Retina (tissue), 1 donor: ENCODE data around the gene TRIO.

Experiments used
- DNase-seq: peaks from one replicate; pipeline ENCODE4 v3.0.0-alpha.2; 2016

TRIO gene

GRCh38 chr5:14148890-14149671 lies 5.9 kb downstream of the TRIO start:
- no peak for DNase-seq

- no peak for DNase-seq
Measured at GRCh38 chr5:14149672-14150274, 6.6 kb downstream of the TRIO start.

DNA sequence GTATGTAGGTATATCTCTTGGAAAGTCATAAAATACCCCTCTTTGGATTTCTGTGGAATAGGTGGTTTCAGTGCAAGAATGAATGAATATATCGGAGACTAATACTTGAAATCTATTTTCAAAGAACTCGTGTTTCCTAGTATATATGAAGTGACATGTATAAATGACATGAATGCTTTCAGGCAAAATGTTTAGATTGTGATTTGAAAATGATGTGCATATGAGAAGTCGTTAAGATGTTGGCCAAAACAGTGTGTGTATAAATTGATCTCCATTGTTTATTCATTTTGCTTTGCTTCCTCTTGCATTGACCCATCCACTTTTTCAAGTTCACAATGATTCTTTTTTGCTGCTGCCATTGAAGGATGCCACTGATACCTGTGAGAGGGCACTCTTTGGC lies 8.3 kb downstream of the TRIO start:
- no peak for DNase-seq

DNA sequence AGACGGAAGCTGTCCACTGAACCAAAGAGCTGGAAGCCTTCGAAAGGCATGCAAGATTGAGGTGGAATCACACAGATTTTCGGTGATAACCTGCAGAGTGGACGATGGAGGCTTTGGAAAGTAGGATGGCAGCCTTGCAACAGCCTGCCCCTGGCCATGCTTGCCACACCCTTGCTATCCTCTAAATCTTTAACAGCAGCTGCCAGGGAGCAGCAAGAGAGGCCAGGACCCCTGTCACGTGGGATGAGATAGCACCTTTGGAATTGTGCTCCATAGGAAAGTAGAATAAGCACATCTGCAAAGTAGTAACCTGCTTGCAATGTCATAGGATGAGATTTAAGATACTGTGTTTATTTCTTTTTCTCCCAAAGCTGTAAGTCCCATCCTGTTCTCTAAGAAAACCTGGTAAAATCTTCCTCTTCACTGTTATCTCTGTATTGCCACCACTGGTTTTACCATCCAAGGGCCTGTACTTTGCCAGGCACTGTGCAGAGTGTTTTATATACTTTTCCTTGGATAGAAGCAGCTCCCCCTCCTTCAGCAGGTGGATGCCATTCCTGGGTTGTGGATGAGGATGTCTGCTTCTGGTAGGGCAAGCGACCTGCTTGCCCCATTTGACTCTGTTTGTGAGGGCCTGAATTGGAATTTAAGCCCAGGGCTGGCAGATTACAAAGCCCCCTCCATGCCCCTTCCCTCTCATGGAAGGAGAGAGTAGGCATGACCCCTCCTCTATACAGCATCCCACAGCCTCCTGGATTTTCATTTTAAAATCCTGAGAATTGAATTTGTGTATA lies 10.1 kb downstream of the TRIO start:
- no peak for DNase-seq

DNA sequence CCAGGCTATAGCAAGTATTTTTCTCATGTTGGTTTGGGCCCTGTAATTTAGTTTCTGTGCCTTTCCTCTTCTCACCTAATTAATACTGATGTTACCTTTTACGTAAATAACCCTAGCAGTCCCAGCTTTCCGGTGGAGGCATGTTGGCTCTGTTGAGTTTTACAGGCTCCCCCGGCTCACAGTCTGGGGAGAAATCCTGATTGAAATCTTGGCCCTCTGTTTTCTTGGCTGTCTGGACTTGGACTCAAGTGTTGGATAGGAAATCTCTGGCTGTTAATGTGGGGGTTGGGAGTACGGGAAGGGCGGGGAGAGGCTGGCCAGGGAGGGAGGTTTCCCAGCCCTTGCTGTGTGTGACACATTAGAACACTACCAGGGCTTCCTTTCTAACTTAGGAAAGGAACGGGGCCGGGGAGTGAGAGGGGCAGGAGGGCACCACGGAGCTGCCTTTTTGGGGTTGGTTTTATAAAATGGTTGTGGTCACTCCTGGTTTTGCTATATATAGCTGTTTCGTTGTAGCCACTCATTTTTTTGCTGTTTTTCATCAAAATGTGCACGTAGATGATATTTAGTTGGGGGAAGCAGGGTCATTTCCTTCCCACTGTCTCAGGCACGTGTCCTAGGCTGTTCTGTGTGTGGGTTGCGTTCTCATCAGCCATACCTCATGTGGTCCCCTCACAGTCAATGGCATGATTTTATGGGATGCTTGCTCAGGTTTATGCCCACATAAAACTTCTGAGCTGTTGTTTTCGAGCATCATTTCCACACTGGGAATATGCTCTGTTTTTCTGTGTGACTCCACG lies 11.0 kb downstream of the TRIO start:
- DNase-seq: no peak

GRCh38 chr5:14155075-14155474 lies 11.9 kb downstream of the TRIO start:
- DNase-seq: no peak

DNA sequence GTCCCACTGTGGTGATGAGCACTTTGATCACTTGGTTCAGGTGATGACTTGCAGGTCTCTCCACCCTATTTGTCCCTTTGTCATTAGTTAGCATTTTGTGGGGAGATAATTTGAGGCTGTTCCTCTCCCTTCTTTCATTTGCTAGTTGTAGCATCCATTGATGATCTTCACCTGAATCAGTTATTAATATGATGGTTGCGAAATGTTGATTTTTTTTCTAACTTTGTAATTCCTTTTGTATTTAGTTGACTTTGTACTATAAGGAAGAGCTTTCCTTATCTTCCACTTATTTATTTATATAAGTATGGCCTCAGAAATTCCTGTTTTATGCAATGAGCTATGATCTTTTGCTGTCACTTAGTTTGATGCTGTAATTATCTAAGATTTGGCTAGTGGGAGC lies 12.6 kb downstream of the TRIO start:
- DNase-seq: no peak

DNA sequence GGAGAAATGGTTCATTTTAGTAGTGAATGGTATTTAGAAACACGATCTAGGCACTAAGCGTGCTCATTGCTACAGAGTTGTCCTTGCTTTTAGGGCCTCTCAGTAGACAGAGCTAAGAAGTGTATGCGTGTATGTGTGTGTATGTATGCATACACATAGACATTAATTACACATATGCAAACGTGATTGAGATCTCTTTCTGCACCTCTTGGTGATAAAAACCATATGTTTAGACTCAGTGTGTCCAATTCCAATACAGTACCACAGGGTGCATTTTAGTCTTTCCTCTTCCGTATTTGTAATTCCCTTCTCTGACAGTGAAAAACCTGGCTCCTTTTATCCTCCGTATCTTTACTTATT lies 13.1 kb downstream of the TRIO start:
- no peak for DNase-seq

- no peak for DNase-seq
Measured at GRCh38 chr5:14156650-14157492, 13.7 kb downstream of the TRIO start.

- no peak for DNase-seq
Measured at GRCh38 chr5:14157493-14157782, 14.3 kb downstream of the TRIO start.

DNA sequence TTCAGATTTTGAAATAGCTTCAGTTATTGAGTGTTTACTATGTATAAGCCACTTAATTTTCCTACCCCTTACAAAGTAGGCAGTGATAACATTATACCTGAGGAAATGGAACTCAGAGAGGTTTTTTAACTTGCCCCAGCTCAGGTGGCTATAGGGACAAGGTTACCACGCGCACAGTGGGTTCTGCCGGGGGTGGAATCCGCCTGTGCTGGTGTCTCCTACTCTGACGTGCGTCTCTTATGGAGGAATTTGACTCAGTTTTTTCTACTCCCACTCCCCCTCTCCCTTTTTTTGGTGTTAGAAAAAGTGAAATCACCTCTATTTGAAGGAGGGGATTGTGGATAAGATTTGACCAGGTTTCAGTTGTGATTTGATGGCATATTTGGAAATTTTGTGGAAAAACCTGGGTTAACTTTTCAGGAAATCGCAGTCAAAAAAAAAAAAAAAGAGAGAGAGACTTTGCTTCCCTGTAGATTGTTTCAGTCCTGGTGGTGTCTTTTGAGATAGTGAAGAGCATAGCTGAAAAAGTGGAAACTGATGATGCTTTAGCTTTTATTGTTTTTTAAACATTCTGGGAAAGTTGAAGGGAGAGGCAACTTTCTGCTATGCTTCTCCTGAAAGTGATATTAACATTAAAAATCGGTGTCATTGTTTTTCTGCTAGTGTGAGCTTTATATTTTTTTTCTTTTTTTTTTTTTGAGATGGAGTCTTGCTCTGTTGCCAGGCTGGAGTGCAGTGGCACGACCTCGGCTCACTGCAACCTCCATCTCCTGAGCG lies 15.9 kb downstream of the TRIO start:
- no peak for DNase-seq

GRCh38 chr5:14161825-14162556 lies 18.8 kb downstream of the TRIO start:
- DNase-seq: no peak

GRCh38 chr5:14164164-14165163 lies 21.3 kb downstream of the TRIO start:
- DNase-seq: no peak

GRCh38 chr5:14165375-14166106 lies 22.4 kb downstream of the TRIO start:
- DNase-seq: no peak

GRCh38 chr5:14166437-14166836 lies 23.3 kb downstream of the TRIO start:
- no peak for DNase-seq

GRCh38 chr5:14167211-14167845 lies 24.2 kb downstream of the TRIO start:
- no peak for DNase-seq

DNA sequence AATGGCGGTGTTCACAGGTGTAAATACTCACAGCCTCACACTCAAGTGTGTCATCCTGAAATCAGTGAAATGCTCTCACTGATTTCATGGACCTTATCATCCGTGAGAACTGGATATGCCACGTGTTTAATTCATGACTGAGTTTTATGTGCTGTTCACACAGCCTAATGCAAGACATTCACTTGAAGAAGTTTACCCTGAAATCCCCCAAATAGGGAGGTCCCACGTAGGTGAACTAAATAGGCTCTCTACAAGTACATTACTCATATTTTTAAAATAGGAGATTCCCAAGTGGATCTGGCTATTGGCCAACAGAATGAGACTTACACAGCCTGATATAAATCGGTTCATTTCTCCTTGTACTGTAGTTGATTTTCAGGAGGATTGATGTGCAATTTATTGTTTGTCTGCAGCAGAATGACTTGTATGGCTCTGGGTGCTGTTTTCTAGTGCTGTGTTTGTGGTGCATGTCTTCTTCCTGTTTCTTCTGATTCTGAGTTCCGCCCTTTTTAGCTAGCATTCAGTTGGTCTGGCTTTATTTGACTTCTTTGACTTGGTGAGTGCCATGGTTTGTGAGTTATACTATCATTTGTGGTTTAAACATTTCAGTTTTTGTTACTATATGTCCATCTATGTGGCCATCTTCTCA lies 25.1 kb downstream of the TRIO start:
- DNase-seq: no peak

DNA sequence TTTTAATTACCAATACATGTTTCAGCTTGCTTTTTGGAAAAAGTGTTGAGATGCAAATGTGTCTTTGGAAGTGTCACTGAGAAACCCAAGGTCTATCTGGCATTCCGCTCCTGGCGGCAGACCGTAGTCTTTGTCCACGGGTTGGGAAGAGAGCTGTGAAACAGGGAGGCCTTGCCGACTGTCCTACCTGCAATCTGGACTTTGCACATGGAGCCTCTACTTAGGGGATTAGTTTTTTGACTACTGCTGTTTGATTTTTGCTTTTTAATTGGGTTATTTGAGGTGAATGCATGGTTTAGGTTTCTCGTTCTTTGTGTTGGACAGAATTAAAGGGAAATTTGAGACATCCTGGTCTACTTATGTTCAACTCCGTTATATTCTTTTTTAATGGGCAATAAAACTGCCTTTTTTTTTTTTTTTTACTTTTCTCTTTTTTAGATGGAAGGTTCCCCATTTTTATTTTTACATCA lies 25.7 kb downstream of the TRIO start:
- no peak for DNase-seq
